ENCODE results near the gene GAREM1.

GAREM1 gene

GRCh38 chr18:32455361-32455760, 15.3 kb downstream of the GAREM1 start:
- FAIRE-seq = no peak

- no peak for FAIRE-seq
Measured at GRCh38 chr18:32454593-32454992, 16.1 kb downstream of the GAREM1 start.

GRCh38 chr18:32450874-32451273, 19.8 kb downstream of the GAREM1 start:
- FAIRE-seq = no peak

GRCh38 chr18:32450026-32450691, 20.5 kb downstream of the GAREM1 start:
- no peak for FAIRE-seq

GRCh38 chr18:32446780-32447179, 23.9 kb downstream of the GAREM1 start:
- no peak for FAIRE-seq

GRCh38 chr18:32445846-32446245, 24.8 kb downstream of the GAREM1 start:
- no peak for FAIRE-seq

- no peak for FAIRE-seq
Measured at GRCh38 chr18:32443706-32444215, 26.9 kb downstream of the GAREM1 start.

GRCh38 chr18:32443033-32443705, 27.5 kb downstream of the GAREM1 start:
- FAIRE-seq = no peak

GRCh38 chr18:32442575-32442974, 28.1 kb downstream of the GAREM1 start:
- no peak for FAIRE-seq

GRCh38 chr18:32441533-32441932, 29.1 kb downstream of the GAREM1 start:
- no peak for FAIRE-seq

- no peak for FAIRE-seq
Measured at GRCh38 chr18:32440518-32440917, 30.2 kb downstream of the GAREM1 start.

GRCh38 chr18:32439802-32440201, 30.9 kb downstream of the GAREM1 start:
- no peak for FAIRE-seq

GRCh38 chr18:32439241-32439640, 31.4 kb downstream of the GAREM1 start:
- no peak for FAIRE-seq

- FAIRE-seq = no peak
Measured at GRCh38 chr18:32438173-32438572, 32.5 kb downstream of the GAREM1 start.

GRCh38 chr18:32437100-32437834, 33.4 kb downstream of the GAREM1 start:
- no peak for FAIRE-seq

GRCh38 chr18:32435631-32436500, 34.8 kb downstream of the GAREM1 start:
- no peak for FAIRE-seq

- FAIRE-seq = no peak
Measured at GRCh38 chr18:32431753-32432152, 38.9 kb downstream of the GAREM1 start.

GRCh38 chr18:32429402-32429801, 41.3 kb downstream of the GAREM1 start:
- FAIRE-seq = no peak

- no peak for FAIRE-seq
Measured at GRCh38 chr18:32427084-32427900, 43.4 kb downstream of the GAREM1 start.

- no peak for FAIRE-seq
Measured at GRCh38 chr18:32425466-32425865, 45.2 kb downstream of the GAREM1 start.

GRCh38 chr18:32424696-32425095, 46.0 kb downstream of the GAREM1 start:
- no peak for FAIRE-seq
